Cardiac fibroblast (primary cell): ENCODE data around the gene SBNO2.

Experiments used
- DNase-seq, 2 donors: peaks; one replicate each; pipeline versions ENCODE4 v3.0.0 to v3.0.0-alpha.2; 2010; ENCODE audit warnings: low read depth in 2 of 2
- H3K4me3 ChIP-seq, 2 donors: replicated peaks in 1 of 2; 1 replicate in 1 of 2; 2 replicates in 1 of 2; pipeline ENCODE4 v1.5.1; 2011; ENCODE audit warnings: low read depth in 2 of 2, low read length in 2 of 2, mild to moderate bottlenecking in 2 of 2, moderate library complexity in 1 of 2
- CTCF ChIP-seq: IDR thresholded peaks from one replicate; pipeline ENCODE4 v1.5.1; 2011; ENCODE audit warnings: low read depth, mild to moderate bottlenecking, low read length, inconsistent platforms

SBNO2 gene

GRCh38 chr19:1070931-1071791, 102.9 kb downstream of the SBNO2 start:
- no peak for DNase-seq
- TF ChIP-seq CTCF = no peak
- no peak overlapping the region for H3K4me3 ChIP-seq

DNA sequence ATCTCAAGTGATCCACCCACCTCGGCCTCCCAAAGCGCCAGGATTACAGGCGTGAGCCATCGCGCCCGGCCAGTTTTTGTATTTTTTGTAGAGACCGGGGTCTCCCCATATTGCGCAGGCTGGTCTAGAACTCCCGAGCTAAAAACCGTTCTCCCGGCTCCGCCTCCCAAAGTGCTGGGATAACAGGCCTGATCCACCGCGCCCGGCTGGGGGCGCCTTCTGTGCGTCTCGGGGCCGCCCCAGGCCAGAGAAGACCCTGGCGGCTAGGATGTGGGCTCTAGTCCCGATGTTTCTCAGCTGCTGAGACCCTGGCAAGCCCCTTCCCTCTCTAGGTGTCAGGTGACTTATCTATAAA, 103.5 kb downstream of the SBNO2 start:
- peak; percentile 24 for TF ChIP-seq CTCF
- no peak for DNase-seq
- no peak overlapping the region for H3K4me3 ChIP-seq

DNA sequence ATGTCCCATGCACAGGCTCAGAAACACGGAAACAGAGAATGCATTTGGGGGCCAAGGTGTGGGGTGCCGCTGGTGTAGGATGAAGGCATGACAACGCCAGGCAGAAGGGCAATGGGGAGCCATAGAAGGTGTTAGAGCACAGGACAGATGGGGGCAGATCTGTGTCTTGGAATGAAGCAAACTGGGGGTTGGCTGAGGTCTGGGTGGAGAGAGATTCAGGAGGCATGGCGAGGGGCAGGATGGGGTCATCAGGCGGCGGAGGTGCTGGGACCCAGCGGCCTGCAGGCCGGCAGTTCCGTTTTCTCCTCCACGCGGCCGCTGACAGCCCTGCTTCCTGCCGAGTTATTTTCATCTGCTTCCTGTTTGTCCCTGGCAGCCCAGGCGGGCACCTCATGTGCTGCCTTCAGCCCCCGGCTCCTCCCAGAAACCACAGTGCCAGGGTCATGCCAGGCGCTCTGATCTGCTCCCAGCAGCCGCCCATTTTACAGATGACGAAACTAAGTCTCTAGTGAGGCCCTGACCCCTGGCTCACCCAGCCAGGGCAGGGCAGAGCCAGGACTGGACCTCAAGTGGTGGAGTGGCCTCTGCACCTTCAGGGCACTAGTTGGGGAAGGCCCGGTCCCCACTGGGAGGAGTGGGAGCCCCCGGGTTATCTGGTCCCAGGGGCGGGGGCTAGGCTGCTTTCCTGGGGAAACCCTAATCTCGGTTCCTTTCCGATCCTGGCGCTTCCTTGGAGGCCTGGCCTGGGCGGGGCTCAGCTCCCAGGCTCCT, 104.9 kb downstream of the SBNO2 start:
- no peak for DNase-seq
- no peak for TF ChIP-seq CTCF
- H3K4me3 ChIP-seq = no peak overlapping the region

DNA sequence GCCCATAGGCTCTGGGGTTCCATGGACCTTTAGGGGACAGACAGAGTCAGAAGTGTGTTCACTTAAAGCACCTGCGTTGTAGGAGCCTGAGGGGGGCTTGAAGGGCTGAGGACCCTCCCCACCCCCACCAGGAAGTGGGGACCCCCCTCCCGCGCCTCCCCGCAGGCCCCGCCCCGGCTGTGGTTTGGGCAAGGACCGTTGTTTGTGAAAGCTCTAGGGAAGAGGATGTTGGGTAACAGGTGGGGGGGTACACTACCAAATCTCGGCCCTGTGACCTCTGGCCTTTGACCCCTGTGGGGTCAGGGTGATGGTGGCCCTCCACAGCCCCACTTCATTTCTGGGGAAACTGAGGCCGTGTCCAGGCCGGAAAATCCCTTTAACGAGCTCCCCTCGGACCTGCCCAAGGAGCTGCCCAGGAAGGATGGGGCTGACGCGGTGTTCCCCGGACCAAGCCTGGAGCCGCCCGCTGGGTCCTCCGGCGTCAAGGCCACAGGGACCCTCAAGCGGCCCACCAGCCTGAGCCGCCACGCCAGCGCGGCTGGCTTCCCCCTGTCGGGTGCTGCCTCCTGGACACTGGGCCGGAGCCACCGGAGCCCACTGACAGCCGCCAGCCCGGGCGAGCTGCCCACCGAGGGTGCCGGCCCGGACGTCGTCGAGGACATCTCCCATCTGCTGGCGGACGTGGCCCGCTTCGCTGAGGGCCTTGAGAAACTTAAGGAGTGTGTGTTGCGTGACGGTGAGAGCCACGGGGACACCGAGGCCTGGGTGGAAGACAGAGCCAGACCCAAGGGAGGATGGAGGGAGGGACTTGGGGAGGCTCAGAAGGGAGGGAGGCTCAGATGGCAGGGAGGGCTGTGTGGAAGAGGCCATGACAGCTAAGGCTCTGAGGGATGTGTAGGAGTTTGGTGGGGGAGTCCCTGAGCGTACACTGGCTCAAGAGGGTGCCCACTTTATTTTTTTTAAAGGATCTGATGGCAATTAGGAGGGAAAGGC, 105.8 kb downstream of the SBNO2 start:
- TF ChIP-seq CTCF = no peak
- DNase-seq = no peak
- H3K4me3 ChIP-seq = no peak overlapping the region

- peak overlapping the region in 1 of 2 donors; percentile 18 for H3K4me3 ChIP-seq
- no peak for DNase-seq
- no peak for TF ChIP-seq CTCF
Observed at GRCh38 chr19:1067341-1067957, 106.6 kb downstream of the SBNO2 start.

- no peak for DNase-seq
- no peak for TF ChIP-seq CTCF
- H3K4me3 ChIP-seq = peak within 1 kb of the TSS; percentile 13 to 18
Observed at GRCh38 chr19:1066748-1067340, 107.2 kb downstream of the SBNO2 start, which contains the start of gene ARHGAP45. Gene ARHGAP45 (plus strand): TSS chr19:1067167. CDS start chr19:1067406, 239 bp downstream.
